SK-N-SH treated with all-trans-retinoic acid at 6 μM for 48 hours (cell line): ENCODE data around the gene FOXRED1.

ENCODE experiments used
- ARNTL ChIP-seq: fragments of 450-650 bp; formaldehyde crosslinking; IDR thresholded peaks from 2 replicates; pipeline ENCODE4 v1.5.0; 2020; ENCODE audit warnings: low read depth, mild to moderate bottlenecking, moderate library complexity, borderline replicate concordance
- BACH2 ChIP-seq: fragments of 250-450 bp; sonication (Bioruptor Pico); IDR thresholded peaks from 2 replicates; pipeline ENCODE4 v1.9.0; 2021; ENCODE audit warnings: mild to moderate bottlenecking, borderline replicate concordance
- CSDC2 ChIP-seq: fragments of 250-450 bp; sonication (Bioruptor Pico); IDR thresholded peaks from 2 replicates; pipeline ENCODE4 v1.5.0; 2020; ENCODE audit warnings: mild to moderate bottlenecking, moderate library complexity
- ESRRG ChIP-seq: fragments of 250-450 bp; sonication (Bioruptor Pico); IDR thresholded peaks from 2 replicates; pipeline ENCODE4 v1.6.1; 2021; ENCODE audit warnings: mild to moderate bottlenecking
- PATZ1 ChIP-seq: fragments of 250-450 bp; sonication (Bioruptor Pico); IDR thresholded peaks from 2 replicates; pipeline ENCODE4 v1.8.0; 2020; ENCODE audit warnings: mild to moderate bottlenecking, moderate library complexity, borderline replicate concordance
- POU6F1 ChIP-seq: fragments of 250-450 bp; sonication (Bioruptor Pico); IDR thresholded peaks from 2 replicates; pipeline ENCODE4 v1.8.0; 2021; ENCODE audit warnings: low read depth, mild to moderate bottlenecking, moderate library complexity, borderline replicate concordance
- RARB ChIP-seq: fragments of 250-450 bp; sonication (Bioruptor Pico); IDR thresholded peaks from 2 replicates; pipeline ENCODE4 v1.8.0; 2021; ENCODE audit warnings: mild to moderate bottlenecking, moderate library complexity
- TCF4 ChIP-seq: fragments of 250-450 bp; sonication (Bioruptor Pico); IDR thresholded peaks from 2 replicates; pipeline ENCODE4 v1.8.0; 2021; ENCODE audit warnings: mild to moderate bottlenecking, moderate library complexity, borderline replicate concordance
- ZC3H10 ChIP-seq: fragments of 250-450 bp; sonication (Bioruptor Pico); IDR thresholded peaks from 2 replicates; pipeline ENCODE4 v1.5.1; 2021; ENCODE audit warnings: mild to moderate bottlenecking, moderate library complexity
- ZFP30 ChIP-seq: fragments of 450-650 bp; formaldehyde crosslinking; IDR thresholded peaks from 2 replicates; pipeline ENCODE4 v1.5.0; 2022; ENCODE audit warnings: mild to moderate bottlenecking, moderate library complexity
- TF ChIP-seq, protein P1 (sequence below): fragments of 250-450 bp; sonication (Bioruptor Pico); IDR thresholded peaks from 2 replicates; pipeline ENCODE4 v1.5.1; 2021; ENCODE audit warnings: mild to moderate bottlenecking, moderate library complexity
- TF ChIP-seq, protein P2 (sequence below): fragments of 250-450 bp; sonication (Bioruptor Pico); IDR thresholded peaks from 2 replicates; pipeline ENCODE4 v1.5.1; 2020; ENCODE audit warnings: low read depth, mild to moderate bottlenecking, moderate library complexity

GRCh38 chr11:126231725-126232459, 37.1 kb upstream of the FOXRED1 start:
- no peak for TF ChIP-seq TCF4 (CRISPR knock-in tag)
- TF ChIP-seq ZC3H10 (CRISPR knock-in tag) = no peak
- TF ChIP-seq ESRRG (CRISPR knock-in tag) = no peak
- TF ChIP-seq CSDC2 (CRISPR knock-in tag) = no peak
- TF ChIP-seq PATZ1 = no peak
- no peak for TF ChIP-seq ZFP30 (CRISPR knock-in tag)
- TF ChIP-seq ARNTL (CRISPR knock-in tag) = no peak
- TF ChIP-seq, protein P1, sequence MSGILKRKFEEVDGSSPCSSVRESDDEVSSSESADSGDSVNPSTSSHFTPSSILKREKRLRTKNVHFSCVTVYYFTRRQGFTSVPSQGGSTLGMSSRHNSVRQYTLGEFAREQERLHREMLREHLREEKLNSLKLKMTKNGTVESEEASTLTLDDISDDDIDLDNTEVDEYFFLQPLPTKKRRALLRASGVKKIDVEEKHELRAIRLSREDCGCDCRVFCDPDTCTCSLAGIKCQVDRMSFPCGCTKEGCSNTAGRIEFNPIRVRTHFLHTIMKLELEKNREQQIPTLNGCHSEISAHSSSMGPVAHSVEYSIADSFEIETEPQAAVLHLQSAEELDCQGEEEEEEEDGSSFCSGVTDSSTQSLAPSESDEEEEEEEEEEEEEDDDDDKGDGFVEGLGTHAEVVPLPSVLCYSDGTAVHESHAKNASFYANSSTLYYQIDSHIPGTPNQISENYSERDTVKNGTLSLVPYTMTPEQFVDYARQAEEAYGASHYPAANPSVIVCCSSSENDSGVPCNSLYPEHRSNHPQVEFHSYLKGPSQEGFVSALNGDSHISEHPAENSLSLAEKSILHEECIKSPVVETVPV (CRISPR knock-in tag) = no peak
- TF ChIP-seq, protein P2, sequence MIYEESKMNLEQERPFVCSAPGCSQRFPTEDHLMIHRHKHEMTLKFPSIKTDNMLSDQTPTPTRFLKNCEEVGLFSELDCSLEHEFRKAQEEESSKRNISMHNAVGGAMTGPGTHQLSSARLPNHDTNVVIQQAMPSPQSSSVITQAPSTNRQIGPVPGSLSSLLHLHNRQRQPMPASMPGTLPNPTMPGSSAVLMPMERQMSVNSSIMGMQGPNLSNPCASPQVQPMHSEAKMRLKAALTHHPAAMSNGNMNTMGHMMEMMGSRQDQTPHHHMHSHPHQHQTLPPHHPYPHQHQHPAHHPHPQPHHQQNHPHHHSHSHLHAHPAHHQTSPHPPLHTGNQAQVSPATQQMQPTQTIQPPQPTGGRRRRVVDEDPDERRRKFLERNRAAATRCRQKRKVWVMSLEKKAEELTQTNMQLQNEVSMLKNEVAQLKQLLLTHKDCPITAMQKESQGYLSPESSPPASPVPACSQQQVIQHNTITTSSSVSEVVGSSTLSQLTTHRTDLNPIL (CRISPR knock-in tag) = no peak
- TF ChIP-seq BACH2 (CRISPR knock-in tag) = no peak
- no peak for TF ChIP-seq POU6F1 (CRISPR knock-in tag)
- TF ChIP-seq RARB (CRISPR knock-in tag) = no peak
